GM12878 (cell line): ENCODE measurements around the gene SLC35E2B.

Experiments
- ETV6 ChIP-seq, 2 experiments: fragments of 450-650 bp in 1 of 2; IDR thresholded peaks in 1 of 2; conservative IDR thresholded peaks in 1 of 2; 2 replicates each; pipeline ENCODE4 v1.6.1; 2014; ENCODE audit warnings: antibody characterized with exemption in 1 of 2, borderline replicate concordance in 1 of 2, low read depth in 1 of 2, mild to moderate bottlenecking in 1 of 2, moderate library complexity in 1 of 2
- GABPA ChIP-seq: IDR thresholded peaks from 2 replicates; pipeline ENCODE4 v1.6.1; 2014; ENCODE audit warnings: antibody characterized with exemption, low read depth, mild to moderate bottlenecking, inconsistent platforms
- POLR2A ChIP-seq: IDR thresholded peaks from 2 replicates; pipeline ENCODE4 v1.6.1; 2011; ENCODE audit warnings: low read depth, mild to moderate bottlenecking, low read length
- RAD21 ChIP-seq: IDR thresholded peaks from 2 replicates; pipeline ENCODE4 v1.6.1; 2011; ENCODE audit warnings: mild to moderate bottlenecking, low read depth, low read length, moderate library complexity; ENCODE audit not compliant: insufficient read depth
- TAF1 ChIP-seq: IDR thresholded peaks from 2 replicates; pipeline ENCODE4 v1.6.1; 2011; ENCODE audit warnings: mild to moderate bottlenecking, low read depth, low read length, borderline replicate concordance
- TF ChIP-seq, protein P1 (sequence below): fragments of 450-650 bp; conservative IDR thresholded peaks from 2 replicates; pipeline ENCODE4 v1.6.1; 2017; ENCODE audit warnings: mild to moderate bottlenecking, moderate library complexity
- TF ChIP-seq, protein P2 (sequence below), 3 experiments: IDR thresholded peaks in 2 of 3; conservative IDR thresholded peaks in 1 of 3; 2 replicates each; pipeline ENCODE4 v1.5.1; 2011; ENCODE audit warnings: low read depth in 3 of 3, low read length in 3 of 3, mild to moderate bottlenecking in 3 of 3, control low read depth in 2 of 3, moderate library complexity in 2 of 3, inconsistent platforms in 1 of 3, mixed read lengths in 1 of 3; ENCODE audit not compliant: control insufficient read depth in 2 of 3, insufficient read depth in 1 of 3; ENCODE audit errors: extremely low read depth in 1 of 3
- TF ChIP-seq, protein P3 (sequence below): fragments of 450-650 bp; IDR thresholded peaks from 2 replicates; pipeline ENCODE4 v1.6.1; 2017; ENCODE audit warnings: antibody characterized with exemption, mild to moderate bottlenecking, moderate library complexity

DNA sequence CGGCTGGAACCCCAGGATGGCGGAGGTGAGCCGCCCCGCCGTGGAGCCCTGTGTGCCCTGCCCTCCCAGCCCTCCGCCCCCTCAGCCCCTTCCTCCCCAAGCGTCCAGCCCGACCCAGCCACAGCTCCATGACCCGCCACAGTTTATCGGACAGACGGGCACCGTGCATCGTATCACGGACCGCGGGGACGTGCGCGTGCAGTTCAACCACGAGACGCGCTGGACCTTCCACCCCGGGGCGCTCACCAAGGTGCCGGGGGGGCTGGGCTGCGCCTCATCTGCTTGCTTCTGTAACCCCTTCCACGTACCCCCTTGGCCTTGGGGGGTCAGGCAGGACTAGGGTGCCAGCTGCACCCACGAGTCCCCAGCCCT is 67.2 kb downstream of the SLC35E2B start:
- TF ChIP-seq ETV6 (conservative IDR thresholded peaks at IDR 0.05 in 1 of 2, IDR thresholded peaks at IDR 0.05 in 1 of 2; ENCODE audit: borderline replicate concordance in 1 of 2, low read depth in 1 of 2) (no peak), TAF1 (no peak), GABPA (no peak), RAD21 (no peak), POLR2A (no peak)
- TF ChIP-seq, protein P1, sequence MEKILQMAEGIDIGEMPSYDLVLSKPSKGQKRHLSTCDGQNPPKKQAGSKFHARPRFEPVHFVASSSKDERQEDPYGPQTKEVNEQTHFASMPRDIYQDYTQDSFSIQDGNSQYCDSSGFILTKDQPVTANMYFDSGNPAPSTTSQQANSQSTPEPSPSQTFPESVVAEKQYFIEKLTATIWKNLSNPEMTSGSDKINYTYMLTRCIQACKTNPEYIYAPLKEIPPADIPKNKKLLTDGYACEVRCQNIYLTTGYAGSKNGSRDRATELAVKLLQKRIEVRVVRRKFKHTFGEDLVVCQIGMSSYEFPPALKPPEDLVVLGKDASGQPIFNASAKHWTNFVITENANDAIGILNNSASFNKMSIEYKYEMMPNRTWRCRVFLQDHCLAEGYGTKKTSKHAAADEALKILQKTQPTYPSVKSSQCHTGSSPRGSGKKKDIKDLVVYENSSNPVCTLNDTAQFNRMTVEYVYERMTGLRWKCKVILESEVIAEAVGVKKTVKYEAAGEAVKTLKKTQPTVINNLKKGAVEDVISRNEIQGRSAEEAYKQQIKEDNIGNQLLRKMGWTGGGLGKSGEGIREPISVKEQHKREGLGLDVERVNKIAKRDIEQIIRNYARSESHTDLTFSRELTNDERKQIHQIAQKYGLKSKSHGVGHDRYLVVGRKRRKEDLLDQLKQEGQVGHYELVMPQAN: no peak
- TF ChIP-seq, protein P2, sequence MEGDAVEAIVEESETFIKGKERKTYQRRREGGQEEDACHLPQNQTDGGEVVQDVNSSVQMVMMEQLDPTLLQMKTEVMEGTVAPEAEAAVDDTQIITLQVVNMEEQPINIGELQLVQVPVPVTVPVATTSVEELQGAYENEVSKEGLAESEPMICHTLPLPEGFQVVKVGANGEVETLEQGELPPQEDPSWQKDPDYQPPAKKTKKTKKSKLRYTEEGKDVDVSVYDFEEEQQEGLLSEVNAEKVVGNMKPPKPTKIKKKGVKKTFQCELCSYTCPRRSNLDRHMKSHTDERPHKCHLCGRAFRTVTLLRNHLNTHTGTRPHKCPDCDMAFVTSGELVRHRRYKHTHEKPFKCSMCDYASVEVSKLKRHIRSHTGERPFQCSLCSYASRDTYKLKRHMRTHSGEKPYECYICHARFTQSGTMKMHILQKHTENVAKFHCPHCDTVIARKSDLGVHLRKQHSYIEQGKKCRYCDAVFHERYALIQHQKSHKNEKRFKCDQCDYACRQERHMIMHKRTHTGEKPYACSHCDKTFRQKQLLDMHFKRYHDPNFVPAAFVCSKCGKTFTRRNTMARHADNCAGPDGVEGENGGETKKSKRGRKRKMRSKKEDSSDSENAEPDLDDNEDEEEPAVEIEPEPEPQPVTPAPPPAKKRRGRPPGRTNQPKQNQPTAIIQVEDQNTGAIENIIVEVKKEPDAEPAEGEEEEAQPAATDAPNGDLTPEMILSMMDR (IDR thresholded peaks at IDR 0.05 in 2 of 3, conservative IDR thresholded peaks at IDR 0.05 in 1 of 3; ENCODE audit: control insufficient read depth in 2 of 3, extremely low read depth in 1 of 3, insufficient read depth in 1 of 3, low read depth in 3 of 3, low read length in 3 of 3): no peak
- TF ChIP-seq, protein P3, sequence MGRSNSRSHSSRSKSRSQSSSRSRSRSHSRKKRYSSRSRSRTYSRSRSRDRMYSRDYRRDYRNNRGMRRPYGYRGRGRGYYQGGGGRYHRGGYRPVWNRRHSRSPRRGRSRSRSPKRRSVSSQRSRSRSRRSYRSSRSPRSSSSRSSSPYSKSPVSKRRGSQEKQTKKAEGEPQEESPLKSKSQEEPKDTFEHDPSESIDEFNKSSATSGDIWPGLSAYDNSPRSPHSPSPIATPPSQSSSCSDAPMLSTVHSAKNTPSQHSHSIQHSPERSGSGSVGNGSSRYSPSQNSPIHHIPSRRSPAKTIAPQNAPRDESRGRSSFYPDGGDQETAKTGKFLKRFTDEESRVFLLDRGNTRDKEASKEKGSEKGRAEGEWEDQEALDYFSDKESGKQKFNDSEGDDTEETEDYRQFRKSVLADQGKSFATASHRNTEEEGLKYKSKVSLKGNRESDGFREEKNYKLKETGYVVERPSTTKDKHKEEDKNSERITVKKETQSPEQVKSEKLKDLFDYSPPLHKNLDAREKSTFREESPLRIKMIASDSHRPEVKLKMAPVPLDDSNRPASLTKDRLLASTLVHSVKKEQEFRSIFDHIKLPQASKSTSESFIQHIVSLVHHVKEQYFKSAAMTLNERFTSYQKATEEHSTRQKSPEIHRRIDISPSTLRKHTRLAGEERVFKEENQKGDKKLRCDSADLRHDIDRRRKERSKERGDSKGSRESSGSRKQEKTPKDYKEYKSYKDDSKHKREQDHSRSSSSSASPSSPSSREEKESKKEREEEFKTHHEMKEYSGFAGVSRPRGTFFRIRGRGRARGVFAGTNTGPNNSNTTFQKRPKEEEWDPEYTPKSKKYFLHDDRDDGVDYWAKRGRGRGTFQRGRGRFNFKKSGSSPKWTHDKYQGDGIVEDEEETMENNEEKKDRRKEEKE: no peak
